Nephron (organoid): Measurements from ENCODE around the gene PJA2.
"Not testable (repeated sequence)": the region's sequence is repeated elsewhere in the genome, so short reads cannot be mapped to it uniquely, and the experiment has no call there.

Experiments
- H3K27ac Mint-ChIP-seq, 3 experiments: 2 replicates each; pipeline ENCODE4 v1.8.0; 2020; ENCODE audit warnings: mixed read lengths in 3 of 3, mild to moderate bottlenecking in 2 of 3, moderate library complexity in 1 of 3
- H3K27me3 Mint-ChIP-seq: 2 replicates; pipeline ENCODE4 v1.8.0; 2021; ENCODE audit warnings: low read depth, mild to moderate bottlenecking, moderate library complexity, mixed read lengths
- H3K36me3 Mint-ChIP-seq: 2 replicates; pipeline ENCODE4 v1.8.0; 2020; ENCODE audit warnings: low read depth, mixed read lengths
- H3K4me1 Mint-ChIP-seq: 2 replicates; pipeline ENCODE4 v1.8.0; 2020; ENCODE audit warnings: mixed read lengths
- H3K4me3 Mint-ChIP-seq, 3 experiments: 2 replicates each; pipeline ENCODE4 v1.8.0; 2020; ENCODE audit warnings: mild to moderate bottlenecking in 3 of 3, mixed read lengths in 3 of 3, moderate library complexity in 2 of 3
- H3K9me3 Mint-ChIP-seq: 2 replicates; pipeline ENCODE4 v1.8.0; 2020; ENCODE audit warnings: mixed read lengths
- CTCF ChIP-seq, 3 experiments: fragments of 200-600 bp; sonication (generic); IDR thresholded peaks; one replicate each; pipeline ENCODE4 v1.5.0; 2021; ENCODE audit warnings: antibody characterized with exemption in 3 of 3; ENCODE audit not compliant: unreplicated experiment in 3 of 3

The PJA2 gene

GRCh38 chr5:109299557-109299956 lies 110.2 kb downstream of the PJA2 start:
- Mint-ChIP-seq H3K9me3 (peaks cover 3% of the 10 kb centered on the region), H3K36me3 (peaks cover 2% of the 10 kb centered on the region), H3K4me1 (no peaks in the 10 kb centered on the region), H3K27me3 (peaks cover 3% of the 10 kb centered on the region), H3K27ac (no peak overlapping the region), H3K4me3 (no peak overlapping the region)
- no peak for TF ChIP-seq CTCF (IDR thresholded peaks at IDR 0.05; ENCODE audit: unreplicated experiment in 3 of 3)

GRCh38 chr5:109298794-109299193 lies 111.0 kb downstream of the PJA2 start:
- peaks cover 6% of the 10 kb centered on the region for H3K9me3 Mint-ChIP-seq
- no peak for TF ChIP-seq CTCF (IDR thresholded peaks at IDR 0.05; ENCODE audit: unreplicated experiment in 3 of 3)
- peaks cover 3% of the 10 kb centered on the region for H3K27me3 Mint-ChIP-seq
- no peaks in the 10 kb centered on the region for H3K4me1 Mint-ChIP-seq
- peaks cover 3% of the 10 kb centered on the region for H3K36me3 Mint-ChIP-seq
- no peak overlapping the region for H3K4me3 Mint-ChIP-seq
- H3K27ac Mint-ChIP-seq: no peak overlapping the region

- TF ChIP-seq CTCF (IDR thresholded peaks at IDR 0.05; ENCODE audit: unreplicated experiment in 3 of 3): no peak
- Mint-ChIP-seq H3K9me3 (peaks cover 12% of the 10 kb centered on the region), H3K4me1 (no peaks in the 10 kb centered on the region), H3K4me3 (no peak overlapping the region), H3K36me3 (peaks cover 3% of the 10 kb centered on the region), H3K27ac (no peak overlapping the region), H3K27me3 (peaks cover 3% of the 10 kb centered on the region)
These were observed 111.9 kb downstream of the PJA2 start for GRCh38 chr5:109297900-109298299.

GRCh38 chr5:109291090-109291489 lies 118.7 kb downstream of the PJA2 start:
- Mint-ChIP-seq H3K36me3 (peaks cover 7% of the 10 kb centered on the region), H3K27ac (no peak overlapping the region), H3K4me1 (no peaks in the 10 kb centered on the region), H3K9me3 (peaks cover 49% of the 10 kb centered on the region), H3K4me3 (no peak overlapping the region), H3K27me3 (no peaks in the 10 kb centered on the region)
- no peak for TF ChIP-seq CTCF (IDR thresholded peaks at IDR 0.05; ENCODE audit: unreplicated experiment in 3 of 3)

GRCh38 chr5:109290231-109290630 lies 119.5 kb downstream of the PJA2 start:
- Mint-ChIP-seq H3K27ac (no peak overlapping the region), H3K36me3 (peaks cover 11% of the 10 kb centered on the region), H3K9me3 (peaks cover 58% of the 10 kb centered on the region), H3K4me1 (no peaks in the 10 kb centered on the region), H3K27me3 (no peaks in the 10 kb centered on the region), H3K4me3 (no peak overlapping the region)
- TF ChIP-seq CTCF (IDR thresholded peaks at IDR 0.05; ENCODE audit: unreplicated experiment in 3 of 3): no peak

GRCh38 chr5:109286628-109287027 lies 123.1 kb downstream of the PJA2 start:
- not testable (repeated sequence) for H3K27me3 Mint-ChIP-seq, H3K4me1 Mint-ChIP-seq, H3K4me3 Mint-ChIP-seq, H3K27ac Mint-ChIP-seq
- peaks cover 52% of the 10 kb centered on the region for H3K9me3 Mint-ChIP-seq
- peaks cover 12% of the 10 kb centered on the region for H3K36me3 Mint-ChIP-seq
